Umbilical cord (tissue), 2 donors: ENCODE results near the gene CCDC12. TPM values are rescaled to one million over a fixed set of nuclear protein-coding genes. Genes with fewer than 3 reads are reported as not detected.
"Not testable (repeated sequence)": the region's sequence is repeated elsewhere in the genome, so short reads cannot be mapped to it uniquely, and the experiment has no call there.

Experiments
- DNase-seq: peaks from one replicate; pipeline ENCODE4 v3.0.0-alpha.2; 2015; ENCODE audit warnings: low spot score
- total RNA-seq: library from RNA; depleted of rRNA; stranded (reverse); fragments of >200 nt; gene quantifications from one replicate; pipeline ENCODE4 v1.2.3, GENCODE V29; 2014; ENCODE audit warnings: low replicate concordance; ENCODE audit not compliant: insufficient read depth

The CCDC12 gene
- total RNA-seq, 1 donor from 2014 or later, result 17.3 TPM

DNA sequence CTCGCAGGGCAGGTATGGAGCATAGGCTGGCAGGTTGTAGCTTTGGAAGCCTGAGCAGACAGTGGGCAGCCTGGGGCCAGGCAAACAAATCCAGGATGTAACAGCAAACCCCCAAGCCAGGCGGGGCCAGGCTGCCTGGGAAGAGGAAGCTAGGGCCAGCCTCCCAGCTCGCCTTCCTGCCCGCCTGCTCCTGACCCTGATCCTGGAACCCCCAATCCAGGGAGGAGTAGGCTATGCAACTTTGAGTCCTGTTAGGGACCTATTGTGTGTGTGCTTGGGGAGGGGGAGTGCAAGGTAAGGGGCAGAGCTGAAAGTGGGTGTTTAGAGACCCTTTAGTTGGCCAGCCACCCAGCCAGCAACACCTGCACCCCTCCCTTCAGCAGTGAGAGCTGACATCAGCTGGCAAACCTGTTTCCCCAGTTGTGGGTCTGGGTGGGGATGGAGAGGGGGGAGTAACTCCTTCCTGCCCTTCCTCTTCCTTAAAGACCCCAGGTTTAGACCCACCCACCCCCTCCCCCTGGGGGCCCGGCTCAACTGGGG lies 5.5 kb upstream of the CCDC12 start:
- peak; percentile 57 for DNase-seq

DNA sequence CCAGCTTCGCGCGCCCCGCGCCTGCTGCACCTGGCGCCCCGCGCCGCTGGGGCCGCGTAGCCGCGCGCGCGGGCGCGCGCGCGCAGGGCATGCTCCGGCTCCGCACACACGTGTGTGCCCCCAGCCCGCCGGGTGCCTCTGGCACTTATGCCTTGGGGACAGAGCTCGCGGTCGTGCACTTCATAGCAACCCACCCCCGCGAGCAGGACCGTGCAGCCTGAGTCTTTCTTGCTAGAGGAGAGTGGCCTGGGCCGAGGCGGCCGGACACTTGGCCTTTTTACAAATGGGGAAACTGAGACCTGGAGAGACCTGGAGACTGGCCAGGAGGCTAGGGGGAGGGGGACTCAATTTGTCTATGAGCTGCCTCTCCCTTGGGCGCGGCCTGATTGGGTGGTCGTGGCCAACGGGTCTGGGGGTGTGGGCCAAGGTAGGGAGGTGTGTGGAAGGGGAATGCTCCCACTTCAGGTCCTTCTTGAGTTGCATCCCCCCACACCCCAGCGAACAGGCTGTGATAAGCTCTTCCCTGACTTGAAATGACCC lies 3.5 kb upstream of the CCDC12 start:
- no peak for DNase-seq

DNA sequence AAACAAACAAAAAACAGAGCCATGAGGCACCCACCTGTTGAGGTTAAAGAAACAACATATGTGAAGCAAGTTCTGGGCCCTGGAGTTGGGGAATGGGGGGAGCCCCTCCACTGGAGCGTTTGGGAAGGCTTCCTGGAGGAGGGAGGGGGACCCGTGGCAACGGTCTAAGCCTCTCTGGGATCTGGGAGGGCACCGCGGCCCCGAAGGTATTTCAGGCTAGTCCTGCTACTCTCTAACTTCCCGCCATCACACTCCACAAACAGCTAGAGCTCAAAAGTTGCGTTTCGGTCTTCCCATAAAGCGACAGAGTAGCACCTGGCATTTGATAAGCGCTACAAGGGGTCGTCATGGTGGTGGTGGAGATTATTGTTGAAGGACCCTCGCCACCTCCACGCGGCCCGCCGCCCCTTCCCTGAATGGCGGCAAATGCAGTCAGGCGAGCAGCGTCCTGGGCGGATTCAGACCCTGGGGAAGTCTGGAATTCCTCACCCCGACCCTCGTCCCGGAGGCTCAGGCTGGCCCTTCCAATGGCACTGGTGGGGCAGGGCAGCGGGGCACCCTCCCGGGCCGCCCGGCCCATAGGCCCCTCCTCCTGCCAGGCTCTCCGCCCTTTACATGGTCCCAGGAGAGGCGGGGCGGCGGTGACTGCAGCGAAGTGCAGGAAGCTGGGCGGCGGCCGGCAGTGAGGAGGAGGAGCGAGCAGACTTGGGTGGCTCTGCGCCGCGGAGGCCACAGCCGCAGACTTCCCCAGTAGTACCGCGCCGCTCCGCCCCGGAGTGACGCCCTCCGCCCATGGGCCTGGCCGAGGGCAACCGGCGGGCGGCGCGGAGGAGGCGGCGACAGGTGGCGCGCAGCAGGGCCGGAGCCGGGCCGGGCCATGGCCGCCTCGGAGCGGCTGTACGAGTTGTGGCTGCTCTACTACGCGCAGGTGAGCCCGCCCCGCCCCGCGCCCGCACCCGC lies 2.7 kb upstream of the CCDC12 start, which contains the start of gene NBEAL2:
Gene NBEAL2 (plus strand): TSS at position 682 of the 960 bp plus-strand sequence. CDS start 196 bp downstream, at position 878.
- peak; percentile 96 for DNase-seq

DNA sequence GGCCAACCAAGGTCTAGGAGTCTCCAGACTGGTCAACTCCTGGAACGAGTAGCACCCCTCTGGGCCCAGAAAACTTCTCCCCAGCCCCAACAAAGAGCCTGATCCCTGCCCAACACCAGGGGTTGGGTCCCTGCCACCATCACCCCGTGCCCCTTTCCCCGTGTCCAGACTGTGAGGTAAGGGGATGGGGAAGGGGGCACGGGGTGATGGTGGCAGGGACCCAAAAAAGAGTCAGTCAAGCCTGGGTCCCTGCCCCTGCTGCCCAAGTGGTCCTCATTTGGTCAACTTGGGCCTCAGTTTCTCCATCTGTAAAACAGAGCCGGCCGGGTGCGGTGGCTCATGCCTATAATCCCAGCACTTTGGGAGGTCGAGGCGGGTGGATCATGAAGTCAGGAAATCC lies 1.8 kb upstream of the CCDC12 start:
- DNase-seq, result no peak

DNA sequence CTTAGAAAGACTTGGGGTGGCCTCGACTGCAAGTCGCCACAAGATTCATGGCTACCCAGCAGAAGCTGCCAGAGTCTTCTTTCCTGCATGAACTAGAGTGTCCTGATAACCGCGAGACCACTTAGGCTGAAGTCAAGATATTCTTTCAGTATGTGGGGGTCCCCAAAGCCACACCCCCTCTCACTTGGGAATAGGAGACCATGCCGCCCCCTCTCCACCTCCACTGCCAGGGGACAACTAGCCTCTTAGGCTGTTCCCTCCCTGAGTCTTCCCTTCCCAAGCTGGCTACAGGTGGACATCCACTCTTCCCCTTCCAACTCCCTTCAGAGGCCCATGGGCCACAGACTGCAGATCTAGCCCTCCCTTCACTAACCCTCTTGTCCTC lies 1.3 kb upstream of the CCDC12 start:
- DNase-seq, result no peak

DNA sequence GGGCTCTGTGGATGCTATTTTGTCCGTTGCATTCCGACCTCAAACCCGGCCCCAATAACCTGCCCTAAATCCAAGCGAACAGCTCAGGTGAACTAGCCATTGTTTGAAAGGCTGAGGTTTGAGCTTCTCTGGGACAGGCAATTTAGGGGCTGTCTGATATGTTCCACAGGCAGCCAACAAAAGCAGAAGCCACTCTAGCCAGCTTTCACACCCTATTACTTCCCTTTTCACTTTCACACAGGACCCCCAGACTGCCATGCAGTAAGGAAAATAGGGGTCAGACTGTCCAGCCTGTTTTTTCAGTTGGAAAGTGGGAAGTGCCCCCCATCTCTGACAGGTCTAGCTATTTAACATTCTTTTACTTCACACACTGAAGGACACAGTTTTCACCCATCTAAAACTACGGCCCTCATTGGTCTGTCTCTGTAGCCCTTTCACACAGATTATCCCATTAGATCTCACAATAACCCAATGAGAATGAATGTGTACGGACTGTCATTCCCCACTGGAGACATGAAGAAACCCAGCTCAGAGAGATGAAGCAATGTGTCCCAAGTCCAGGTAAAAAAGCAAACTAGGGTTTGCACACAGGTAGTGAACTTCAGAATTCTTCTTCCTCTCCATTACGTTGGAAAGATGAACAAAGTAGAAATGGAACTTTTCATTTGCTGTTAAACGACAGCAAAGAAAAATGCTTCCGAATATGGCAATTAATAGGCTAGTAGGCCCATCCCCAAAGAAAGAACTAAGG lies 1.9 kb downstream of the CCDC12 start:
- no peak for DNase-seq

DNA sequence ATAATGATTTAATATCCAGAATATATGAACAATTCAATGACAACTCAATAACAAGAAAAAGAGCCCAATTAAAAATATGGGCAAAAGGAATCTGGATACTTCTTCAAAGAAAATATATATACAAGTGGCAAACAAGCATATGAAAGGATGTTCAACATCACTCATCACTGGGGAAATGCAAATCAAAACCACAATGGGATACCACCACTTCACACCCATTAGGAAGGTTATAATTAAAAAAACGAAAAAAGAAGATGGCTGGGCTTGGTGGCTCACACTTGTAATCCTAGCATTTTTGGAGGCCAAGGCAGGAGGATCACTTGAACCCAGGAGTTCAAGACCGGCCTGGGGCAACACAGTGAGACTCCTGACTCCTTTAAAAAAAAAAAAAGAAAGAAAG lies 4.1 kb downstream of the CCDC12 start:
- DNase-seq, result no peak

DNA sequence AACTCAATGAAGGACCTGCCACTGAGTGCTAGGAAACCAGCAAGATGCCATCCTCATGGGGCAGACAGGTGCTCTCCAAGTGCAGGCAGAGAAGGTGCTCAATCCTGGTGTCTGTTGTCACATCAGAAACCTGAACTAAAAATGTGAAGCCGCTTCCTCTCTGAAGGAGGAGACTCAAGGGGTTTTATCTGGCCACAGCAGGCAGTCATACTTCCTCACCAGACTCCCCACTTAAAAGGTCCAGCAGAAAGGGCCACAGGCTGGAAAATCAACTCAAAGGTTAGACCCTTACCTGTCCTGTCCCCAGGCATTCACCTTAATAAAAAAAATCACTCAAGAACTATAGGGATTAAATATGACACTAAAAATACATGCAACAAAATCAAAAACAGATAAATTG lies 4.8 kb downstream of the CCDC12 start:
- DNase-seq, result no peak

DNA sequence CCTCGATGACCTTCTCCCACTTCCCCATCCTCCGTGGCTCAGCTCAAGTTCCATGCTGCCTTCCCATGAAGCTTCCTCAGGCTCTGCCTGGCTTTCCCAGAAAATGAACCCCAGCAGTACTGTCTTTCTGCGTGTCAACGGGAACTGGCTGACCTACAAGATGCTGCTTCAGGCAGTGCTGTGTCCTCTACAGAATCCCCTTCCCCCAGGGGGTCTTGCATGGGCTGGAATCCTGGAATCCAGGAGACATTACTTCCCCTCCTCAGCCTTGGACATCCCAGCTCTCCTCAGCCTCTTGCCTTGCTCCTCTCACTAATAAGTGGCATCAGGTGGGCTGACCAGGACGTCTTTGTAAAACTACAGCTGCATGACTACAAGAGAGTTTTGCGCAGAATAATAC lies 5.4 kb downstream of the CCDC12 start:
- DNase-seq, result no peak

DNA sequence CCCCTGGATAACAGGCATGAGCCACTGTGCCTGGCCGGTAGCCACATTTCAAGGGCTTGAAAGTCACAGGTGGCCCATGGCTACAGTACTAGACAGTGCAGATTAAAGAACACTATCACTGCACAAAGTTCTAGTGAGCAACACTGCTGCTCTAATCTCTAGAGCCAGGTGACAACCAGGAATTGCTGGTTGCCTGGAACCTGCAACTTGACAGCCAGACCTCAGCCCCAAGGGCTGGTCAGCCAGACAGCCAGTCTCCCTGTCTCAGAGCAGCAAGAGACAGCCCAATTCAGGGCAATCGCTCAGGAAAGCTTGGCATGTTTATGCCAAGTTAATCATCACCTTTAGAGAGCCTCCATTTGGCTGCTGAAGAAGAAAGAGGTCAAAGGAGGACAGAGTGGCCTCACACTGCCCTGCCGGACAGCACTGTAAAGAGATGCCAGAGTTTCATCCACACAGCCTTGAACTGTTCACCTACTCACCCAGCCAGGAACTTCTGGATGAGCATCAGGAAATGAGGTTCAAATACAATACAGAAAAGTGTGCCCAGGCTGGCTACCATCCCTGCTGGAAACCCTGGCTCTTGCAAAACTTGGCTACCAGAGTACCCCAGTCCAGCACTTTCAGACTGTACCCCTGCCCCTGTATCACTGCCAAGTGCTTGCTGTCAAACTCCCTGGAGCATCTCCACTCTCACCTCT lies 6.0 kb downstream of the CCDC12 start:
- no peak for DNase-seq

DNA sequence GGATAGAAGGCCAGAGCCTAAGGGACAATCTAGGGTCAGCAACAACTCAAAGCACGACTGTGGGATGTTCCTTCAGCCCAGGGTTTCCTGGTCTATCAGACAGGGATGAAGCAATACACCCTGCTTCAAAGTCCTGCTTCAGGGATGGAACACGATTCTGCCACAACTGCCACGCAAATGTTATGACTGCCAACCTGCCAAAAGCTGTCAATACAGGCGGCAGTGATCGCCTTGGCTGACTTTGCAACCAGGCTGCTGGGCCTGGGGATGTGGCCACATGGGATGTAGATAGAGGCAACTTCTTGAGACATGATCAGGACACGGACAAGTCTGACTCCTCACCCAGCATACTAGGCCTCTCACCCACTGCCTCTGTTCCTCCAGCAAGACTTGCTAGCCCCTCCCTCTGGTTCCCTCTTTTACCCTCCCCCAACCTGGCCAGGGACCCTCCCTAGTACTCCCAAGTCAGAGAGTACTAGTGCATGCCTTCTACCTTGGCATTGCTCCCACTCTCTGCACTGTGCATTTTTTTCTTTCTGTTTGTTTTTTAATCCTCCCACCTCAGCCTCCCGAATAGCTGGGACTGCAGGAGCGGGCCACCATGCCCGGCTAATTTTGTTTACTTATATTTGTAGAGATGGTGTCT lies 7.6 kb downstream of the CCDC12 start:
- DNase-seq, result no peak

DNA sequence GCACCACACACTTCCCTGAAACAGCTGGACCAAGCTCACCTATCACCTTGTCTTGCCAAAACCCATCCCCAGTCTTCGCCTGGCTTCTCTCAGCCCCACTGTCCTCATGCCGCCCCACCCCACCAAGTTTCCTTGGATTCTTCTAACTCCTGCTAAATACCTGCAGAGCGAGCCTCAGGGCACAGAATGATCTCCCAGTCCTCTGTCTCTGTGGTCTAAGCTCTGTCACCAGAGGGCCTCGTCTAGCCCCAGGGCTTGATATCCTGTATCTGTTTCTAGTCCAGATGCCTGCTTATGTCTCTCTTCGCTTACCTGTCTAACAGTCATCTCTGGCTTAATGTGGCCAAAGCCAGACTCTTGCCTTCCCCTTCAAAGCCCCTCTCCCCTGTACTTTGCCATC lies 9.7 kb downstream of the CCDC12 start:
- DNase-seq, result no peak

DNA sequence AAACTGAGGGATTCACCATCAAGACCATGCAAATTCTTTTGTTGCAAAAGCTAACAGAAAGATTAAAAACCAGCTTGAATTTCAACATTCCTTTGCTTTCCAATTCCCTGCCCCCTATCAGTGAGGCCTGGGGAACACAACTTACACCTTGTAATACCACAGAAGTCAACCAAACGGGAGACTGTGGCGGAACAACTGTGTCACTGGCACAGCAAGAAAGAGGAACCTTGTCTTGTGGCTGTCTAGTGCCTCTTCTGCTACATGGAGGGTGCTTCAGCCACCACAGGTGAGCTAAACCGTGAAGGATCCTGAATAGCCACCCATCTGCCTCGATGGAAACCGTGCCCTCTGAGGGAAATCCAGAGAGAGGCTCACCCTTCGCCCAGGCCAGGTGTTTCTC lies 11.4 kb downstream of the CCDC12 start:
- DNase-seq, result peak; percentile 53

DNA sequence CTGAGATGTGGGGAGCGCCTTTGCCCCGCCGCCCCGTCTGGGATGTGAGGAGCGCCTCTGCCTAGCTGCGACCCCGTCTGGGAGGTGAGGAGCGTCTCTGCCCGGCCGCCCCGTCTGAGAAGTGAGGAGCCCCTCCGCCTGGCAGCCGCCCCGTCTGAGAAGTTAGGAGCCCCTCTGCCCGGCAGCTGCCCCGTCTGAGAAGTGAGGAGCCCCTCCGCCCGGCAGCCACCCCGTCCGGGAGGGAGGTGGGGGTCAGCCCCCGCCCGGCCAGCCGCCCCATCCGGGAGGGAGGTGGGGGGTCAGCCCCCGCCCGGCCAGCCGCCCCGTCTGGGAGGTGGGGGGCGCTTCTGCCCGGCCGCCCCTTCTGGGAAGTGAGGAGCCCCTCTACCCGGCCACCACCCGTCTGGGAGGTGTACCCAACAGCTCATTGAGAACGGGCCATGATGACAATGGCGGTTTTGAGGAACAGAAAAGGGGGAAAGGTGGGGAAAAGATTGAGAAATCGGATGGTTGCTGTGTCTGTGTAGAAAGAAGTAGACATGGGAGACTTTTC lies 12.4 kb downstream of the CCDC12 start:
- DNase-seq, result not testable (repeated sequence)

DNA sequence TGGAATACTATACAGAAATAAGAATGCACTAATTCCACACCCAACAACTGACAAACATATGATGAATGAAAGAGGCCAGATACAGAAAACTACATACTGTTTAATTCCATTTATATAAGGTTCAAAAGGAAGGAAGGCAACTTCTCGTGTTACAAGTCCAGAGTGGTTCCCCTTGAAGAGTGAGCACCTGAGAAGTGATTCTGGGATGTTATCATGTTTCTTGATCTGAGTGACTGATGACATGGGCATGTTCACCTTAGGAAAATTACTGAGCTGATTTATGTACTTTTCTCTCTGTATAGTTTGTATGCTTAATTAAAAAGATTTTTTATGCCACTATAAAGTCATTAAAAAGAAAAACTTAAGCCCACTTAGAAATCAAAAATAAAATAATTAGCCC lies 13.6 kb downstream of the CCDC12 start:
- DNase-seq, result no peak

DNA sequence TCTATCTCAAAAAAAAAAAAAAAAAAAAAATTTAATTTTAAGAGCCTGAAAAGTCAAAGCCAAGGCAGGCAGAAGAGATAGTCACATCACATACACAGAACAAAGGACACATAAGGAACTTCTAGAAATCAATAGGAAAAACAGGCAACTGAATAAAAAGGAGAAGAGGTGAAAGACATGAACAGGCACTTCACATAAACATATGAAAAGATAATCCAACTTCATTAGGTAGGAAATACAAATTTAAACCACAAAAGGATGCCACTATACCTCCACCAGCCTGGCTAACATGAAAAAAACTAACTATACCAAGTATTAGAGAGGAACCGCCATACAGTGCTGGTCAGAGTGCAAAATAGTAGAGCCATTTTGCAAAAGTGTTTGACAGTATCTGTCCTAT lies 14.1 kb downstream of the CCDC12 start:
- DNase-seq, result no peak

DNA sequence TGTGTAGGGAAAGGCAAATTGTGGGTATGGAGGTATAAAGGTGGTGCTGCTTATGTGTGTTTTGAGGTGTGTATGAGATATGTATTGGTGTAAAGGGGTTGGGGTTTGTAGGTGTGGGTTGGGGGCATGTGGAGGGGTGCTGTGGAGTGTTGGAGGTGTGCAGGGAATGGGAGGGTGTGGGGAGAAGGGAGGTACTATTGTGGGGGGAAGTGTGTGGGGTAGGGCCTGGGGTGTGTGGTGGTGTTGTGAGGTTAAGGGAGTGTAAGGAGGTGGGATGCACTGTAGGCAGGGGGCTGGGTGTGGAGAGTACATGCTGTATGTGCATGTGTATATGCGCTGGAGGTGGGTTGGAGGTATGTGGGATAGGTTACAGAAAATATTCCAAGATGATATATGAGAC lies 15.7 kb downstream of the CCDC12 start:
- DNase-seq, result no peak

DNA sequence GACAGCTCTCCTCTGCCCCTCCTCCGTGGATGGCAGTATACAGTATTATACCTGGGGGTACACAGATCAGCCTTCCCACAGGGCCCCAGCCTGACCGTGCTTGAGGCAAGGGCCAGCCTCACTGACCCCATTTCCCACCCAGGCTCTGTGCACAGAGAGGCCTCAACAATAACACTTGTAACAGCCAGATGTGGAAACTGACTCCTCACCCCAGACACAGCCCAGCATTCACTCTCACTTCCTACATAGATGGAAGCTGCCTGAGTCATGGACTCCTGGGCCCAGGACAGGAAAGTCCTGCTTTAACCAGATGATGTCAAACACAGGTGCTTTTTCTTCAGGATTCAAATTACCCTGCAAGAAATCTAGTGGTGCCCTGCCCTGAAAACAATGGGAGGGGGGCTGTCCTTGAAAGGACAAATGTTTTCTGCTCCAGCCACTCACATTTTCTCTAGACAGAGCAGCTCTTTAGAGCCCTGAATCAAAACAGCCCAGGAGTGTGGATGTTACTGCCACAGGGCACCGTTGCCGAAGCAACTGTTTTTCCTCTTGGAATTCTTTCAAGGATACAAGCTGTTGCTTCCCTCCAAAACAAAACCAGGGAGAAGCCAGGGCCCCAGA lies 16.4 kb downstream of the CCDC12 start:
- DNase-seq, result peak; percentile 54

DNA sequence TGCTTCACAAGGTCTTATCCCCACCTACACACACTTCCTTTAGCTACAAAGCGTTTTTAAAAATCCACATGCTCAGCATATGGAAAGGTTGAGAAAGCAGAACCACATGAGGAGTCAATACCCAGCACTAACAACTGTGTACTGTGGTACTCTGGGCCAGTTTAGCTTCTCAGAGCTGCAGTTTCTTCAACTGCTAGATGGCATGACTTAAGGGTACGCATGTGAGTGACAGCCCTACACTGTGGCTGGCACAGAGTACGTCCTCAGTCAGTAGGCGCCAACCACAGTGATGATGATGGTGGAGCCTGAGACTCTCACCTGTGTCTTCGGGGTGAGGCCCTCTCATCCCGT lies 17.4 kb downstream of the CCDC12 start:
- DNase-seq, result no peak

DNA sequence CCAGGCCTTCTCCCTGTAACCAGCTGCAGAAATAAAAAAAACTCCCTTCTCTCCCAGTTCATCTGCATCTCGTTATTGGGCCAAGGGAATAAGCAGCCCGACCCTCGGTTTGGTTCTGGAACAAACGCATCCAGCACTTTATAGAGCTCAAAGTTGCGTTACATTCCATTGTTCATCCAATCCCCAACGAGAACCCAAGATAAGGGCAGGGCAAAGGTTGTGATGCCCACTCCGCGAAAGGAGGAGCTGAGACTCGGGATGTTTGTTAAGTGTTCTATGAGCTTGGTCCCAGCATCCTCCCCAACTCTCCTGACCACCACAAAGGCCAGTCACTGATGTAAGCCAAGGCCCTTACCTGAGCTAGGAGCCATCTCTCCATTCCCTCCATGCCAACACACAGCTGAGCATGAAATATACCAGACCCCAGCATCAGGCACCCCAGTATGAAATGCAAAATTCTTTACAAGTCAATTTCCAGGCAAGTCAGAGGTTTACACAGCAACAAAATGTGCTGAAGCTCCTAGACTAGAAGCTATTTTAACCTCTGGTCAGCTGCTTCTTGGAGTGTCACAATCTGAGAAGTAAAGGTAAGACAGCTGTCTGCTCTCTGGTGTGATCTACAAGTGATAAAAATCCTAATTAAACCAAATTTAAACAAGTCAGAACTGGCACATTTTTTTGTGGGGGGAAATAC lies 17.9 kb downstream of the CCDC12 start:
- no peak for DNase-seq
